Panc1 (cell line): Measurements from ENCODE around the gene YIPF4. TPM values are rescaled to one million over a fixed set of nuclear protein-coding genes. Genes with fewer than 3 reads are reported as not detected.

Experiments used
- ATAC-seq: fragments of 200-7000 bp; cut with Tn5 transposase; 2 replicates; pipeline ENCODE4 v1.9.1; 2020; ENCODE audit warnings: mild to moderate bottlenecking, moderate library complexity
- BruUV-seq: library from RNA; stranded (reverse); fragments of 400-500 nt; replicated peaks from 2 replicates; lab custom pipeline; 2021; lab: Mats Ljungman, UMichigan
- CTCF ChIA-PET: fragments of 300-600 bp; sonication (Branson Sonifier 250); formaldehyde crosslinking; loops from one replicate; lab custom pipeline; 2022; ENCODE audit warnings: antibody characterized with exemption; lab: Charles Lee
- POLR2A ChIA-PET: fragments of 300-600 bp; sonication (Branson Sonifier 250); formaldehyde crosslinking; loops from one replicate; lab custom pipeline; 2022; ENCODE audit warnings: antibody characterized with exemption; lab: Charles Lee
- DNase-seq: peaks from one replicate; pipeline ENCODE4 v3.0.0-alpha.2; 2010; ENCODE audit warnings: low read depth, low spot score
- H3K27ac ChIP-seq: 2 replicates; pipeline ENCODE4 v1.5.1; 2011; ENCODE audit warnings: mild to moderate bottlenecking, low read length, inconsistent platforms
- H3K27me3 ChIP-seq: fragments of 200-500 bp; sonication (Bioruptor generic); 2 replicates; pipeline ENCODE4 v1.6.0; 2014; ENCODE audit warnings: low read length, inconsistent platforms; ENCODE audit not compliant: control insufficient read depth, insufficient read depth
- H3K36me3 ChIP-seq: fragments of 200-500 bp; sonication (Bioruptor generic); 2 replicates; pipeline ENCODE4 v1.5.1; 2014; ENCODE audit warnings: inconsistent platforms, mild to moderate bottlenecking, low read length, moderate library complexity; ENCODE audit not compliant: control insufficient read depth, insufficient read depth
- H3K4me1 ChIP-seq: 2 replicates; pipeline ENCODE4 v1.5.1; 2011; ENCODE audit warnings: inconsistent platforms, mild to moderate bottlenecking, low read length, moderate library complexity; ENCODE audit not compliant: control insufficient read depth, insufficient read depth
- H3K4me3 ChIP-seq, 2 experiments: 2 replicates each; pipeline ENCODE4 v1.5.1; 2011 to 2012; ENCODE audit warnings: low read depth in 2 of 2, low read length in 2 of 2, mild to moderate bottlenecking in 2 of 2, inconsistent platforms in 1 of 2, moderate library complexity in 1 of 2
- H3K9me3 ChIP-seq: fragments of 200-500 bp; sonication (Bioruptor generic); 2 replicates; pipeline ENCODE4 v1.5.1; 2014; ENCODE audit warnings: low read depth, mild to moderate bottlenecking, inconsistent platforms, low read length, moderate library complexity; ENCODE audit not compliant: control insufficient read depth, insufficient read depth
- CTCF ChIP-seq: fragments of 450-650 bp; IDR thresholded peaks from 2 replicates; pipeline ENCODE4 v1.5.1; 2017; ENCODE audit warnings: mild to moderate bottlenecking
- POLR2AphosphoS5 ChIP-seq: IDR thresholded peaks from 2 replicates; pipeline ENCODE4 v1.6.1; 2012; ENCODE audit warnings: mild to moderate bottlenecking, low read depth, low read length, moderate library complexity
- REST ChIP-seq, 2 experiments: IDR thresholded peaks; 2 replicates each; pipeline ENCODE4 v1.6.1; 2011 to 2012; ENCODE audit warnings: low read depth in 2 of 2, control low read depth in 1 of 2, low read length in 1 of 2, mild to moderate bottlenecking in 1 of 2, moderate library complexity in 1 of 2; ENCODE audit not compliant: insufficient read depth in 1 of 2
- SIN3A ChIP-seq: IDR thresholded peaks from 2 replicates; pipeline ENCODE4 v1.6.1; 2012; ENCODE audit warnings: low read depth, mild to moderate bottlenecking, low read length, moderate library complexity, borderline replicate concordance; ENCODE audit not compliant: insufficient read depth
- TCF7L2 ChIP-seq: IDR thresholded peaks from 2 replicates; pipeline ENCODE4 v1.6.1; 2011; ENCODE audit warnings: mild to moderate bottlenecking, low read depth, low read length, inconsistent platforms
- in situ Hi-C: cut with HindIII; loops from 2 replicates; pipeline ENCODE4 v1.10.0; 2016; ENCODE audit warnings: low sequenced_read_pairs, low pct_unique_long_range_greater_than_20kb
- intact Hi-C: fragments of 100-400 bp; cut with micrococcal nuclease; formaldehyde crosslinking; loops from one replicate; pipeline ENCODE4 v1.10.0; 2022; ENCODE audit not compliant: unreplicated experiment
- total RNA-seq: library from RNA; stranded (reverse); gene quantifications from one replicate; pipeline ENCODE4 v1.2.1, GENCODE V29; 2021; ENCODE audit not compliant: unreplicated experiment

The YIPF4 gene
- total RNA-seq, 1 experiment from 2014 or later = 45.9 TPM

DNA sequence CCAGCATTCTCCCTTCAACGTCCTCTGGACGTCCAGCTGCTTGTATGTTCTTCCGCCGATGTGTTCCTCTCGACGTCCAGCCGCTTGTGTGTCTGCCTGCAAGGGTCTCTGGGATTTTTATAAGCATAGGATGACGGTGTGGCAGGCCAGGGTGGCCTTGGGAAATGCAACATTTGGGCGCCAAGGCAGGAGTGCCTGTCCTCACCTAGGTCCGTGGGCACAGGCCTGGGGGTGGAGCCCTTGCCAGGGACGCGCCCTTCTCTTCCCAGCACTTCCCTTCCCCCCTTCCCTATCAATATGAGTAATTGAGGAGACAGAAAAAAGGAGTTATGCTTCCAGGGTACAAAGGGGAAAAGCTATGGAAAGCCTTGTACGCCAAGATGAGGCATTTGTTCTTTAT is 19.5 kb upstream of the YIPF4 start:
- TF ChIP-seq REST (IDR thresholded peaks at IDR 0.05; ENCODE audit: insufficient read depth in 1 of 2, low read depth in 2 of 2, low read length in 1 of 2) = no peak
- no peak for TF ChIP-seq CTCF
- TF ChIP-seq POLR2AphosphoS5 = no peak
- no peak for TF ChIP-seq SIN3A
- no peak for TF ChIP-seq TCF7L2
- POLR2A ChIA-PET = no interaction called here

DNA sequence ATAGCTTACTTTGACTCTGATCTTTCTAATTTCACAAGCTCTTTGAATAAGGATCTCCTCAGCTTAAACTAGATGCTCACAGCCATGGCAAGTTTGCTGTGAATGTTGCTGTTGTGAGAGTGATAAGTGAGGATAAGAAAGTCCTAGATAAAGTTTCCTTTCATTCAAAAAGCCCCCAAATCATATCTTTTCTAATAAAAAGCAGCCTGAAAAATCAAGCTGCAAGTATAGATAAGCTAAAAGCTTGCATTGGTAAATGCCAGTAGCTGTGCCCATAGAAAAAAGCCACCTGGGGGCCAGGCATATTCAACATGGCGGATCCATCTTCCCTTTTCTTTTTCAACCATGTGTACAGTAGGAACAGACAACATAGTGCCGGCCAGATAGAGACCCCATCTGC is 17.3 kb upstream of the YIPF4 start:
- no peak overlapping the region for H3K4me3 ChIP-seq
- H3K9me3 ChIP-seq = no peaks in the 10 kb centered on the region
- DNase-seq = no peak
- intact Hi-C loops (no loop called here), in situ Hi-C loops (no loop called here)
- H3K27ac ChIP-seq = no peak overlapping the region
- no peaks in the 10 kb centered on the region for H3K36me3 ChIP-seq
- ChIA-PET CTCF (no interaction called here), POLR2A (interaction anchor here (0.7 kb wide), 1 partner anchor 31 kb away, joined by 15 read pairs; no protein-coding TSS in a partner anchor)
- BruUV-seq = no TSS peak
- H3K4me1 ChIP-seq = no peaks in the 10 kb centered on the region
- ATAC-seq = no peak
- TF ChIP-seq CTCF (no peak), POLR2AphosphoS5 (no peak), REST (IDR thresholded peaks at IDR 0.05; ENCODE audit: insufficient read depth in 1 of 2, low read depth in 2 of 2, low read length in 1 of 2) (no peak), SIN3A (no peak)
- no peaks in the 10 kb centered on the region for H3K27me3 ChIP-seq

More for the DNA sequence above, 19.5 kb upstream of the YIPF4 start:
- no peak overlapping the region for H3K4me3 ChIP-seq
- H3K9me3 ChIP-seq = no peaks in the 10 kb centered on the region
- in situ Hi-C loops (no loop called here), intact Hi-C loops (no loop called here)
- no peaks in the 10 kb centered on the region for H3K36me3 ChIP-seq
- DNase-seq = no peak
- CTCF ChIA-PET = no interaction called here
- H3K4me1 ChIP-seq = no peaks in the 10 kb centered on the region
- H3K27ac ChIP-seq = no peak overlapping the region
- H3K27me3 ChIP-seq = no peaks in the 10 kb centered on the region
- ATAC-seq = no peak
- no TSS peak for BruUV-seq
